Amygdala (tissue), 56 donors: ENCODE results near the gene HPSE2.
"Not testable (repeated sequence)": the region's sequence is repeated elsewhere in the genome, so short reads cannot be mapped to it uniquely, and the experiment has no call there.

Source experiments
- DNase-seq, 56 donors: peaks; one replicate each; lab custom pipeline; 2025; lab: John Stamatoyannopoulos, UW

HPSE2 gene

GRCh38 chr10:98925651-98926050 lies 310.0 kb downstream of the HPSE2 start:
- no peak for DNase-seq

GRCh38 chr10:98924526-98924925 lies 311.1 kb downstream of the HPSE2 start:
- no peak for DNase-seq

- DNase-seq: no peak
These were observed 314.3 kb downstream of the HPSE2 start for GRCh38 chr10:98921316-98921715.

- no peak for DNase-seq
These were observed 314.8 kb downstream of the HPSE2 start for GRCh38 chr10:98920807-98921206.

- DNase-seq: no peak
These were observed 315.3 kb downstream of the HPSE2 start for GRCh38 chr10:98920360-98920759.

- DNase-seq: no peak
These were observed 315.8 kb downstream of the HPSE2 start for GRCh38 chr10:98919899-98920298.

- DNase-seq: no peak
These were observed 317.8 kb downstream of the HPSE2 start for GRCh38 chr10:98917828-98918227.

GRCh38 chr10:98916526-98917125 lies 319.0 kb downstream of the HPSE2 start:
- DNase-seq: no peak

GRCh38 chr10:98915911-98916310 lies 319.7 kb downstream of the HPSE2 start:
- DNase-seq: no peak

GRCh38 chr10:98910546-98910945 lies 325.1 kb downstream of the HPSE2 start:
- DNase-seq: no peak

GRCh38 chr10:98910048-98910447 lies 325.6 kb downstream of the HPSE2 start:
- DNase-seq: no peak

GRCh38 chr10:98908868-98909267 lies 326.8 kb downstream of the HPSE2 start:
- DNase-seq: no peak

GRCh38 chr10:98908247-98908646 lies 327.4 kb downstream of the HPSE2 start:
- not testable (repeated sequence) for DNase-seq

- DNase-seq: no peak
These were observed 334.1 kb downstream of the HPSE2 start for GRCh38 chr10:98901441-98902110.

- DNase-seq: no peak
These were observed 336.6 kb downstream of the HPSE2 start for GRCh38 chr10:98899018-98899417.

GRCh38 chr10:98892523-98892922 lies 343.1 kb downstream of the HPSE2 start:
- no peak for DNase-seq

GRCh38 chr10:98886686-98887085 lies 349.0 kb downstream of the HPSE2 start:
- DNase-seq: no peak

GRCh38 chr10:98885378-98885777 lies 350.3 kb downstream of the HPSE2 start:
- no peak for DNase-seq

GRCh38 chr10:98881789-98882188 lies 353.9 kb downstream of the HPSE2 start:
- DNase-seq: no peak

- no peak for DNase-seq
These were observed 354.7 kb downstream of the HPSE2 start for GRCh38 chr10:98880971-98881370.

- no peak for DNase-seq
These were observed 356.7 kb downstream of the HPSE2 start for GRCh38 chr10:98878921-98879320.

- DNase-seq: no peak
These were observed 357.2 kb downstream of the HPSE2 start for GRCh38 chr10:98878418-98878817.

GRCh38 chr10:98861962-98862361 lies 373.7 kb downstream of the HPSE2 start:
- no peak for DNase-seq
